Body of pancreas (tissue), 4 donors: ENCODE measurements around the gene IL1RAPL2.

Experiments used
- CTCF ChIP-seq, 7 experiments: fragments of 450-650 bp in 4 of 7; fragments of 200-600 bp in 3 of 7; sonication (generic) in 3 of 7; IDR thresholded peaks; one replicate each; pipeline ENCODE4 v1.5.1; 2016 to 2019; ENCODE audit warnings: antibody characterized with exemption in 7 of 7
- POLR2A ChIP-seq, 3 donors: fragments of 450-650 bp; IDR thresholded peaks; one replicate each; pipeline ENCODE4 v1.6.1; 2016; ENCODE audit warnings: antibody characterized with exemption in 3 of 3, mild to moderate bottlenecking in 2 of 3

GRCh38 chrX:105803891-105804290 lies 1237.9 kb downstream of the IL1RAPL2 start:
- TF ChIP-seq CTCF (IDR thresholded peaks at IDR 0.05) (no peak), POLR2A (IDR thresholded peaks at IDR 0.05) (no peak)
